ENCODE results near the gene RXFP1.

RXFP1 gene

DNA sequence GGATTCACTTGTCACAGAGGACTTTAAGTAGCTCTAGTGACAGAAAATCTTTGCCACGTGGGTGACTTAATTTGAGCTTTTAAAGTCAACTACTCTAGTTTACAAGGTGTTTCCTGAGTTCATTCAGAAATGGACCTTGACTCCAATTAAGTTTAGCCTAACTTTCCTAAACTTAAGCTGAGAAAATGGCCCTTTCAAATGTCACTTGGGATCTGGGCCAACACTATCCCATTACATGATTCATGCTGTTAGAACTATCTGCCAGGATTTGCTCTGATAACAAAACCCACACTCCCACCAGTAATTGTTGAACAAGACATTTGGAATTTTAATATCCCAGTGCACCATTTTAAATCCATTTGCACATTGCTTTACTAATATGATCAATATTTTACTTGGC, 109.2 kb downstream of the RXFP1 start:
- Histone ChIP-seq H3K9me2 (replicated peaks; ENCODE audit: control insufficient read depth, low read length) (no peaks in the 10 kb centered on the region), H3K36me3 (ENCODE audit: control insufficient read depth, low read length) (no peaks in the 10 kb centered on the region), H3K4me1 (ENCODE audit: control insufficient read depth, low read length) (no peaks in the 10 kb centered on the region), H3K27ac (ENCODE audit: low read depth, low read length) (no peak overlapping the region), H3K4me3 (ENCODE audit: low read length) (no peak overlapping the region), H4K20me1 (ENCODE audit: control insufficient read depth, insufficient read depth, low read depth, low read length) (no peaks in the 10 kb centered on the region), H3K9me3 (ENCODE audit: control insufficient read depth, insufficient read depth, low read length) (no peaks in the 10 kb centered on the region), H3K79me2 (ENCODE audit: control insufficient read depth, low read length) (no peaks in the 10 kb centered on the region), H3F3A (ENCODE audit: control insufficient read depth, insufficient read depth) (no peaks in the 10 kb centered on the region), H3K4me2 (ENCODE audit: low read length) (no peak overlapping the region), H3K27me3 (ENCODE audit: control insufficient read depth, low read length) (0 out of 2 replicates have a peak, but pooled peaks cover 3% of the 10 kb centered on the region)
- TF ChIP-seq EZH2phosphoT487 (IDR thresholded peaks at IDR 0.05; ENCODE audit: borderline replicate concordance, low read length): no peak
- TF ChIP-seq, protein P1, sequence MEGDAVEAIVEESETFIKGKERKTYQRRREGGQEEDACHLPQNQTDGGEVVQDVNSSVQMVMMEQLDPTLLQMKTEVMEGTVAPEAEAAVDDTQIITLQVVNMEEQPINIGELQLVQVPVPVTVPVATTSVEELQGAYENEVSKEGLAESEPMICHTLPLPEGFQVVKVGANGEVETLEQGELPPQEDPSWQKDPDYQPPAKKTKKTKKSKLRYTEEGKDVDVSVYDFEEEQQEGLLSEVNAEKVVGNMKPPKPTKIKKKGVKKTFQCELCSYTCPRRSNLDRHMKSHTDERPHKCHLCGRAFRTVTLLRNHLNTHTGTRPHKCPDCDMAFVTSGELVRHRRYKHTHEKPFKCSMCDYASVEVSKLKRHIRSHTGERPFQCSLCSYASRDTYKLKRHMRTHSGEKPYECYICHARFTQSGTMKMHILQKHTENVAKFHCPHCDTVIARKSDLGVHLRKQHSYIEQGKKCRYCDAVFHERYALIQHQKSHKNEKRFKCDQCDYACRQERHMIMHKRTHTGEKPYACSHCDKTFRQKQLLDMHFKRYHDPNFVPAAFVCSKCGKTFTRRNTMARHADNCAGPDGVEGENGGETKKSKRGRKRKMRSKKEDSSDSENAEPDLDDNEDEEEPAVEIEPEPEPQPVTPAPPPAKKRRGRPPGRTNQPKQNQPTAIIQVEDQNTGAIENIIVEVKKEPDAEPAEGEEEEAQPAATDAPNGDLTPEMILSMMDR (IDR thresholded peaks at IDR 0.05; ENCODE audit: low read depth, low read length, poor library complexity, severe bottlenecking): no peak

DNA sequence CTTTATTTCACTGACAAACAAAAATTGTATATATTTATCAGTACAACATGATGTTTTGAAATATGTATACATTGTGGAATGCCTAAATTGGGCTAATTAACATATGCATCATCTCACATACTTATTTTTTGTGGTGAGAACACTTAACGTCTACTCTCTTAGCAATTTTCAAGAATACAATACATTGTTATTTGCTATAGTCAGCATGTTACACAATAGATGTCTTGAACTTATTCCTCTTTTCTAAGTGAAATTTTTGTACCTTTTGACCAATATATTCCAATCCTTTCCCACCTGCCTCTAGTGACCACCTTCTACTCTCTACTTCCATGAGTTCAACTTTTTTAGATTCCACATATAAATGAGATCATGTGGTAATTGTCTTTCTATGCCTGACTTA, 114.9 kb downstream of the RXFP1 start:
- H3K4me1 ChIP-seq (ENCODE audit: control insufficient read depth, low read length): no peaks in the 10 kb centered on the region
- H3K79me2 ChIP-seq (ENCODE audit: control insufficient read depth, low read length): no peaks in the 10 kb centered on the region
- no peak overlapping the region for H3K27ac ChIP-seq (ENCODE audit: low read depth, low read length)
- H4K20me1 ChIP-seq (ENCODE audit: control insufficient read depth, insufficient read depth, low read depth, low read length): no peaks in the 10 kb centered on the region
- no peak overlapping the region for H3K4me3 ChIP-seq (ENCODE audit: low read length)
- no peaks in the 10 kb centered on the region for H3K9me3 ChIP-seq (ENCODE audit: control insufficient read depth, insufficient read depth, low read length)
- 0 out of 2 replicates have a peak, but pooled peaks cover 7% of the 10 kb centered on the region for H3K27me3 ChIP-seq (ENCODE audit: control insufficient read depth, low read length)
- no peak overlapping the region for H3K4me2 ChIP-seq (ENCODE audit: low read length)
- no peaks in the 10 kb centered on the region for H3K9me2 ChIP-seq (replicated peaks; ENCODE audit: control insufficient read depth, low read length)
- H3K36me3 ChIP-seq (ENCODE audit: control insufficient read depth, low read length): no peaks in the 10 kb centered on the region
- no peaks in the 10 kb centered on the region for H3F3A ChIP-seq (ENCODE audit: control insufficient read depth, insufficient read depth)
- TF ChIP-seq, protein P1 (IDR thresholded peaks at IDR 0.05; ENCODE audit: low read depth, low read length, poor library complexity, severe bottlenecking): no peak
- no peak for TF ChIP-seq EZH2phosphoT487 (IDR thresholded peaks at IDR 0.05; ENCODE audit: borderline replicate concordance, low read length)

DNA sequence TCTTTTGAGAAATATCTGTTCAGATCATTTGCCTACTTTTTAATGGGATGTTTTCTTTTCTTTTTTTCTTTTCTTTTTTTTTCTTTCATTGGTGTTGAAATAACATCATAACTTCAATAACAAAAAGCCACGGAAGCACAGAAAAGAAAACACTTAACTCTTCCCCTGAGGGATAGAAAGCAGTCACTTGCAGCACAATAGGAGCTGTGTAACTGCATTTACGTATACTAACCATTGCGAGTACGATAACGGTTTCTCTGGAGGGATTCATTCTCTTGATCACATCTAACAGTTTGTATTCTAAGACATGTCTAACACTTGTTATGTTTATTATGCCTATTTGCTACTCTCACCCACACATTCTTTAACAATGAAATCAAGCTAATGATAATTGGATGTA, 122.7 kb downstream of the RXFP1 start:
- Histone ChIP-seq H3K36me3 (ENCODE audit: control insufficient read depth, low read length) (no peaks in the 10 kb centered on the region), H3K9me2 (replicated peaks; ENCODE audit: control insufficient read depth, low read length) (no peaks in the 10 kb centered on the region), H3K27ac (ENCODE audit: low read depth, low read length) (no peak overlapping the region), H4K20me1 (ENCODE audit: control insufficient read depth, insufficient read depth, low read depth, low read length) (no peaks in the 10 kb centered on the region), H3K4me2 (ENCODE audit: low read length) (no peak overlapping the region), H3K9me3 (ENCODE audit: control insufficient read depth, insufficient read depth, low read length) (no peaks in the 10 kb centered on the region), H3K79me2 (ENCODE audit: control insufficient read depth, low read length) (no peaks in the 10 kb centered on the region), H3K27me3 (ENCODE audit: control insufficient read depth, low read length) (0 out of 2 replicates have a peak, but pooled peaks cover 8% of the 10 kb centered on the region), H3K4me3 (ENCODE audit: low read length) (no peak overlapping the region), H3F3A (ENCODE audit: control insufficient read depth, insufficient read depth) (no peaks in the 10 kb centered on the region), H3K4me1 (ENCODE audit: control insufficient read depth, low read length) (no peaks in the 10 kb centered on the region)
- TF ChIP-seq, protein P1 (IDR thresholded peaks at IDR 0.05; ENCODE audit: low read depth, low read length, poor library complexity, severe bottlenecking): no peak
- no peak for TF ChIP-seq EZH2phosphoT487 (IDR thresholded peaks at IDR 0.05; ENCODE audit: borderline replicate concordance, low read length)

All from DOHH2 (cell line).